K562 (cell line): ENCODE results near the gene ERP44. TPM values are rescaled to one million over a fixed set of nuclear protein-coding genes. Genes with fewer than 3 reads are reported as not detected.

Experiments used
- IFI16 ChIP-seq: fragments of 250-450 bp; sonication (Bioruptor Pico); IDR thresholded peaks from 2 replicates; pipeline ENCODE4 v2.1.2; 2022; ENCODE audit warnings: mild to moderate bottlenecking, inconsistent platforms
- NCOA2 ChIP-seq, 2 experiments: fragments of 450-650 bp; IDR thresholded peaks; 2 replicates each; pipeline ENCODE4 v1.6.1; 2018; ENCODE audit warnings: mild to moderate bottlenecking in 2 of 2, moderate library complexity in 1 of 2; ENCODE audit not compliant: partially characterized antibody in 2 of 2
- SMARCA5 ChIP-seq: fragments of 450-650 bp; IDR thresholded peaks from 2 replicates; pipeline ENCODE4 v1.6.1; 2016
- ZNF134 ChIP-seq: fragments of 250-450 bp; sonication (Bioruptor Pico); conservative IDR thresholded peaks from 2 replicates; pipeline ENCODE4 v1.4.0; 2020
- ZNF764 ChIP-seq: fragments of 250-450 bp; sonication (Bioruptor Pico); IDR thresholded peaks from 2 replicates; pipeline ENCODE4 v1.4.0; 2020; ENCODE audit warnings: low read depth, mild to moderate bottlenecking, moderate library complexity
- polyA plus RNA-seq, 8 experiments: library from polyadenylated mRNA; depleted of rRNA in 4 of 8; stranded (reverse) in 5 of 8; unstranded in 3 of 8; fragments of >200 nt; fragmentation: Nextera tagmentation in 2 of 8; fragmentation: Illumina TruSeq in 1 of 8; extraction: Ambion mirVana in 2 of 8; extraction: Trizol in 1 of 8; gene quantifications; 2 replicates each; pipeline versions ENCODE4 v1.2.1 to v1.2.3, GENCODE V29; 2011 to 2014; ENCODE audit warnings: inconsistent platforms in 1 of 8, missing spikeins in 1 of 8
- total RNA-seq, 7 experiments: library from RNA; depleted of rRNA in 6 of 7; stranded (reverse); fragments of >200 nt in 6 of 7; fragmentation: Illumina TruSeq in 2 of 7; extraction: Trizol in 2 of 7; gene quantifications; 2 replicates each; pipeline versions ENCODE4 v1.2.1 to v1.2.3, GENCODE V29; 2011 to 2021; ENCODE audit warnings: low replicate concordance in 1 of 7
- TF ChIP-seq, protein P1 (sequence below), 2 experiments: fragments of 450-650 bp; formaldehyde crosslinking in 1 of 2; IDR thresholded peaks; 2 replicates each; pipeline versions ENCODE4 v1.4.0 to v1.6.1; 2014 to 2020; ENCODE audit warnings: mild to moderate bottlenecking in 2 of 2, borderline replicate concordance in 1 of 2, low read depth in 1 of 2
- TF ChIP-seq, protein P2 (sequence below): fragments of 450-650 bp; formaldehyde crosslinking; IDR thresholded peaks from 2 replicates; pipeline ENCODE4 v1.4.0; 2020; ENCODE audit warnings: mild to moderate bottlenecking, mixed read lengths

ERP44 gene
- total and polyA plus RNA-seq, 9 of the 15 experiments (the other 6 are each of a cell fraction or from before 2014, with no cell fraction given) = 9.2 to 23.4 (median 13.6) TPM

DNA sequence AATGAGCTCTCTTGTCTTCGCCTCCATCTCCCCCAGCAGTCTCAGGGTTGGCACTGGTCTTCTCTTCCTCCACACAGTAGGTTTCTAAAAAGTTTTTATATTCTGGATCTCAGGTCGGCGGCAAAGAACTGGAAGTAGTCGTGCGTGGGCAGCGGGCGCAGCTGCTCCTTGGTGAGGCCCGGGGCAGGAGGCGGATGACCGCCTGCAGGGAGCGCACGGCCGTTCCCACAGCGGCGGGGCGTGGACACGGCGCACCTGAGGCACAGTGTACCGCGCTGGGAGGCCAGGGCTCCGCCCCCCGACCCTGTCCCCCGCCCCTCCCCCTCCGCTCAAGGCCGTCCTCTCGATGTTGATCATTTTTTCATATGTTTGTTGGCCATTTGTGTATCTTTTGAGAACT lies 99.9 kb downstream of the ERP44 start (continued):
- TF ChIP-seq, protein P1, sequence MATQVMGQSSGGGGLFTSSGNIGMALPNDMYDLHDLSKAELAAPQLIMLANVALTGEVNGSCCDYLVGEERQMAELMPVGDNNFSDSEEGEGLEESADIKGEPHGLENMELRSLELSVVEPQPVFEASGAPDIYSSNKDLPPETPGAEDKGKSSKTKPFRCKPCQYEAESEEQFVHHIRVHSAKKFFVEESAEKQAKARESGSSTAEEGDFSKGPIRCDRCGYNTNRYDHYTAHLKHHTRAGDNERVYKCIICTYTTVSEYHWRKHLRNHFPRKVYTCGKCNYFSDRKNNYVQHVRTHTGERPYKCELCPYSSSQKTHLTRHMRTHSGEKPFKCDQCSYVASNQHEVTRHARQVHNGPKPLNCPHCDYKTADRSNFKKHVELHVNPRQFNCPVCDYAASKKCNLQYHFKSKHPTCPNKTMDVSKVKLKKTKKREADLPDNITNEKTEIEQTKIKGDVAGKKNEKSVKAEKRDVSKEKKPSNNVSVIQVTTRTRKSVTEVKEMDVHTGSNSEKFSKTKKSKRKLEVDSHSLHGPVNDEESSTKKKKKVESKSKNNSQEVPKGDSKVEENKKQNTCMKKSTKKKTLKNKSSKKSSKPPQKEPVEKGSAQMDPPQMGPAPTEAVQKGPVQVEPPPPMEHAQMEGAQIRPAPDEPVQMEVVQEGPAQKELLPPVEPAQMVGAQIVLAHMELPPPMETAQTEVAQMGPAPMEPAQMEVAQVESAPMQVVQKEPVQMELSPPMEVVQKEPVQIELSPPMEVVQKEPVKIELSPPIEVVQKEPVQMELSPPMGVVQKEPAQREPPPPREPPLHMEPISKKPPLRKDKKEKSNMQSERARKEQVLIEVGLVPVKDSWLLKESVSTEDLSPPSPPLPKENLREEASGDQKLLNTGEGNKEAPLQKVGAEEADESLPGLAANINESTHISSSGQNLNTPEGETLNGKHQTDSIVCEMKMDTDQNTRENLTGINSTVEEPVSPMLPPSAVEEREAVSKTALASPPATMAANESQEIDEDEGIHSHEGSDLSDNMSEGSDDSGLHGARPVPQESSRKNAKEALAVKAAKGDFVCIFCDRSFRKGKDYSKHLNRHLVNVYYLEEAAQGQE (IDR thresholded peaks at IDR 0.05; ENCODE audit: borderline replicate concordance) = no peak
- TF ChIP-seq, protein P1 (CRISPR knock-in tag; IDR thresholded peaks at IDR 0.05; ENCODE audit: low read depth) = no peak
- no peak for TF ChIP-seq ZNF764 (CRISPR knock-in tag)
- TF ChIP-seq IFI16 (CRISPR knock-in tag) = no peak
- TF ChIP-seq, protein P2, sequence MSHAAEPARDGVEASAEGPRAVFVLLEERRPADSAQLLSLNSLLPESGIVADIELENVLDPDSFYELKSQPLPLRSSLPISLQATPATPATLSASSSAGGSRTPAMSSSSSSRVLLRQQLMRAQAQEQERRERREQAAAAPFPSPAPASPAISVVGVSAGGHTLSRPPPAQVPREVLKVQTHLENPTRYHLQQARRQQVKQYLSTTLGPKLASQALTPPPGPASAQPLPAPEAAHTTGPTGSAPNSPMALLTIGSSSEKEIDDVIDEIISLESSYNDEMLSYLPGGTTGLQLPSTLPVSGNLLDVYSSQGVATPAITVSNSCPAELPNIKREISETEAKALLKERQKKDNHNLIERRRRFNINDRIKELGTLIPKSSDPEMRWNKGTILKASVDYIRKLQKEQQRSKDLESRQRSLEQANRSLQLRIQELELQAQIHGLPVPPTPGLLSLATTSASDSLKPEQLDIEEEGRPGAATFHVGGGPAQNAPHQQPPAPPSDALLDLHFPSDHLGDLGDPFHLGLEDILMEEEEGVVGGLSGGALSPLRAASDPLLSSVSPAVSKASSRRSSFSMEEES = no peak
- no peak for TF ChIP-seq NCOA2 (IDR thresholded peaks at IDR 0.05; ENCODE audit: partially characterized antibody in 2 of 2)
- no peak for TF ChIP-seq ZNF134 (CRISPR knock-in tag)
- no peak for TF ChIP-seq SMARCA5
